Umbilical cord (tissue), 2 donors: ENCODE measurements around the gene RIMBP3B. TPM values are rescaled to one million over a fixed set of nuclear protein-coding genes. Genes with fewer than 3 reads are reported as not detected.
"Not testable (repeated sequence)": the region's sequence is repeated elsewhere in the genome, so short reads cannot be mapped to it uniquely, and the experiment has no call there.

Experiments used
- DNase-seq: peaks from one replicate; pipeline ENCODE4 v3.0.0-alpha.2; 2015; ENCODE audit warnings: low spot score
- total RNA-seq: library from RNA; depleted of rRNA; stranded (reverse); fragments of >200 nt; gene quantifications from one replicate; pipeline ENCODE4 v1.2.3, GENCODE V29; 2014; ENCODE audit warnings: low replicate concordance; ENCODE audit not compliant: insufficient read depth

RIMBP3B gene
- total RNA-seq: not detected

- DNase-seq: not testable (repeated sequence)
These were observed at the start of gene RIMBP3B for GRCh38 chr22:21383701-21384467. TSS of gene RIMBP3B (plus strand) at chr22:21383751. CDS start at chr22:21383859, 108 bp downstream.

GRCh38 chr22:21357527-21357926 is 26.0 kb upstream of the RIMBP3B start:
- DNase-seq: not testable (repeated sequence)

- DNase-seq: not testable (repeated sequence)
These were observed 23.0 kb upstream of the RIMBP3B start for GRCh38 chr22:21360525-21360924.

GRCh38 chr22:21362473-21362872 is 21.1 kb upstream of the RIMBP3B start:
- not testable (repeated sequence) for DNase-seq

- DNase-seq: not testable (repeated sequence)
These were observed 20.5 kb upstream of the RIMBP3B start for GRCh38 chr22:21363061-21363460.

GRCh38 chr22:21363803-21364202 is 19.7 kb upstream of the RIMBP3B start:
- not testable (repeated sequence) for DNase-seq

- DNase-seq: not testable (repeated sequence)
These were observed 19.2 kb upstream of the RIMBP3B start for GRCh38 chr22:21364362-21364761.

- not testable (repeated sequence) for DNase-seq
These were observed 18.2 kb upstream of the RIMBP3B start for GRCh38 chr22:21365337-21365736.

- DNase-seq: not testable (repeated sequence)
These were observed 14.8 kb upstream of the RIMBP3B start for GRCh38 chr22:21368603-21369310.

GRCh38 chr22:21375880-21376279 is 7.7 kb upstream of the RIMBP3B start:
- not testable (repeated sequence) for DNase-seq

- DNase-seq: not testable (repeated sequence)
These were observed 1.2 kb downstream of the RIMBP3B start for GRCh38 chr22:21384468-21385357.

GRCh38 chr22:21389480-21389879 is 5.9 kb downstream of the RIMBP3B start:
- not testable (repeated sequence) for DNase-seq

- DNase-seq: not testable (repeated sequence)
These were observed 6.5 kb downstream of the RIMBP3B start for GRCh38 chr22:21390013-21390412.

GRCh38 chr22:21394613-21395012 is 11.1 kb downstream of the RIMBP3B start:
- DNase-seq: not testable (repeated sequence)

- not testable (repeated sequence) for DNase-seq
These were observed 17.8 kb downstream of the RIMBP3B start for GRCh38 chr22:21401197-21401969.

- not testable (repeated sequence) for DNase-seq
These were observed 19.3 kb downstream of the RIMBP3B start for GRCh38 chr22:21402763-21403314.

GRCh38 chr22:21407139-21407538 is 23.6 kb downstream of the RIMBP3B start:
- not testable (repeated sequence) for DNase-seq

GRCh38 chr22:21407792-21408191 is 24.2 kb downstream of the RIMBP3B start:
- DNase-seq: not testable (repeated sequence)

- DNase-seq: not testable (repeated sequence)
These were observed 32.8 kb downstream of the RIMBP3B start for GRCh38 chr22:21416375-21416774.

GRCh38 chr22:21417227-21417746 is 33.7 kb downstream of the RIMBP3B start, which contains the start of gene HIC2:
TSS of gene HIC2 (plus strand) at chr22:21417371. CDS start at chr22:21442832, 25,461 bp downstream.
- DNase-seq: not testable (repeated sequence)
